Activated CD8-positive, alpha-beta T cell treated with anti-CD3 and anti-CD28 coated beads for 36 hours (primary cell): Measurements from ENCODE around the gene RXRA. TPM values are rescaled to one million over a fixed set of nuclear protein-coding genes. Genes with fewer than 3 reads are reported as not detected.

Experiments
- ATAC-seq: fragments of 200-7000 bp; cut with Tn5 transposase; one replicate; pipeline ENCODE4 v1.10.0; 2021; ENCODE audit warnings: mild to moderate bottlenecking, moderate library complexity
- CTCF ChIA-PET: fragments of 350-600 bp; sonication (Branson Sonifier 250); formaldehyde crosslinking; loops from one replicate; lab custom pipeline; 2021; ENCODE audit warnings: antibody characterized with exemption; lab: Charles Lee
- POLR2A ChIA-PET: fragments of 350-600 bp; sonication (Branson Sonifier 250); formaldehyde crosslinking; loops from one replicate; lab custom pipeline; 2021; ENCODE audit warnings: antibody characterized with exemption; lab: Charles Lee
- DNase-seq: peaks from one replicate; pipeline ENCODE4 v3.0.0-alpha.2; 2020
- H3K27ac Mint-ChIP-seq: one replicate; pipeline ENCODE4 v1.8.0; 2021; ENCODE audit warnings: mild to moderate bottlenecking, mixed read lengths
- H3K27me3 Mint-ChIP-seq: one replicate; pipeline ENCODE4 v1.8.0; 2021; ENCODE audit warnings: mixed read lengths
- H3K36me3 Mint-ChIP-seq: one replicate; pipeline ENCODE4 v1.8.0; 2021; ENCODE audit warnings: low read depth, mixed read lengths
- H3K4me1 Mint-ChIP-seq: one replicate; pipeline ENCODE4 v1.8.0; 2021; ENCODE audit warnings: low read depth, mixed read lengths
- H3K4me3 Mint-ChIP-seq: one replicate; pipeline ENCODE4 v1.8.0; 2021; ENCODE audit warnings: mild to moderate bottlenecking, moderate library complexity, mixed read lengths
- H3K9me3 Mint-ChIP-seq: one replicate; pipeline ENCODE4 v1.8.0; 2021; ENCODE audit warnings: mixed read lengths
- CTCF ChIP-seq: fragments of 200-600 bp; IDR thresholded peaks from one replicate; pipeline ENCODE4 v1.8.0; 2022; ENCODE audit warnings: antibody characterized with exemption, mild to moderate bottlenecking
- intact Hi-C: fragments of 100-400 bp; cut with micrococcal nuclease; formaldehyde crosslinking; loops from one replicate; pipeline ENCODE4 v1.10.0; 2022
- total RNA-seq, 2 experiments: library from RNA; stranded (reverse); gene quantifications; one replicate each; pipeline ENCODE4 v1.2.3, GENCODE V29; 2021

RXRA gene
- total RNA-seq, 2 experiments from 2014 or later = 23.2 to 23.8 TPM

GRCh38 chr9:134316449-134317160, 9.7 kb upstream of the RXRA start:
- peak; percentile 7 for ATAC-seq
- intact Hi-C loops = no loop called here
- no peaks in the 10 kb centered on the region for H3K36me3 Mint-ChIP-seq
- H3K27ac Mint-ChIP-seq = no peak overlapping the region
- no peaks in the 10 kb centered on the region for H3K4me1 Mint-ChIP-seq
- no peak for DNase-seq
- ChIA-PET POLR2A (no interaction called here), CTCF (no interaction called here)
- no peak overlapping the region for H3K4me3 Mint-ChIP-seq
- no peaks in the 10 kb centered on the region for H3K27me3 Mint-ChIP-seq
- TF ChIP-seq CTCF = no peak
- H3K9me3 Mint-ChIP-seq = no peaks in the 10 kb centered on the region

GRCh38 chr9:134317400-134317789, 8.9 kb upstream of the RXRA start:
- DNase-seq (no peak), ATAC-seq (no peak)
- H3K27me3 Mint-ChIP-seq = no peaks in the 10 kb centered on the region
- no peak for TF ChIP-seq CTCF
- no peaks in the 10 kb centered on the region for H3K36me3 Mint-ChIP-seq
- ChIA-PET POLR2A (no interaction called here), CTCF (no interaction called here)
- H3K4me3 Mint-ChIP-seq = no peak overlapping the region
- intact Hi-C loops = no loop called here
- H3K27ac Mint-ChIP-seq = no peak overlapping the region
- no peaks in the 10 kb centered on the region for H3K9me3 Mint-ChIP-seq
- no peaks in the 10 kb centered on the region for H3K4me1 Mint-ChIP-seq

GRCh38 chr9:134317790-134318414, 8.4 kb upstream of the RXRA start:
- Mint-ChIP-seq H3K36me3 (no peaks in the 10 kb centered on the region), H3K9me3 (no peaks in the 10 kb centered on the region), H3K27me3 (no peaks in the 10 kb centered on the region), H3K4me3 (no peak overlapping the region), H3K27ac (no peak overlapping the region), H3K4me1 (no peaks in the 10 kb centered on the region)
- intact Hi-C loops = no loop called here
- no peak for DNase-seq
- TF ChIP-seq CTCF = no peak
- ChIA-PET POLR2A (no interaction called here), CTCF (no interaction called here)
- ATAC-seq = no peak

- no peak for TF ChIP-seq CTCF
- ATAC-seq (no peak), DNase-seq (no peak)
- Mint-ChIP-seq H3K4me3 (no peak overlapping the region), H3K9me3 (no peaks in the 10 kb centered on the region), H3K4me1 (no peaks in the 10 kb centered on the region), H3K36me3 (no peaks in the 10 kb centered on the region), H3K27me3 (no peaks in the 10 kb centered on the region), H3K27ac (no peak overlapping the region)
- POLR2A ChIA-PET = no interaction called here
- intact Hi-C loops = no loop called here
- CTCF ChIA-PET = no interaction called here
These were observed 7.8 kb upstream of the RXRA start for GRCh38 chr9:134318481-134318891.

- Mint-ChIP-seq H3K4me1 (no peaks in the 10 kb centered on the region), H3K36me3 (no peaks in the 10 kb centered on the region), H3K27ac (no peak overlapping the region), H3K27me3 (no peaks in the 10 kb centered on the region), H3K4me3 (no peak overlapping the region), H3K9me3 (no peaks in the 10 kb centered on the region)
- CTCF ChIA-PET = no interaction called here
- POLR2A ChIA-PET = no interaction called here
- no peak for TF ChIP-seq CTCF
- DNase-seq (no peak), ATAC-seq (no peak)
- intact Hi-C loops = no loop called here
These were observed 7.3 kb upstream of the RXRA start for GRCh38 chr9:134318941-134319305.
